HuH-7 (cell line): ENCODE results near the gene UTP11.
A peak's percentile ranks its signal among the peaks of the same experiment; 100 is the strongest.
"Not testable (repeated sequence)": the region's sequence is repeated elsewhere in the genome, so short reads cannot be mapped to it uniquely, and the experiment has no call there.

Experiments
- DNase-seq: peaks from one replicate; pipeline ENCODE4 v3.0.0; 2011; ENCODE audit warnings: low spot score

Gene UTP11, protein sequence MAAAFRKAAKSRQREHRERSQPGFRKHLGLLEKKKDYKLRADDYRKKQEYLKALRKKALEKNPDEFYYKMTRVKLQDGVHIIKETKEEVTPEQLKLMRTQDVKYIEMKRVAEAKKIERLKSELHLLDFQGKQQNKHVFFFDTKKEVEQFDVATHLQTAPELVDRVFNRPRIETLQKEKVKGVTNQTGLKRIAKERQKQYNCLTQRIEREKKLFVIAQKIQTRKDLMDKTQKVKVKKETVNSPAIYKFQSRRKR

DNA sequence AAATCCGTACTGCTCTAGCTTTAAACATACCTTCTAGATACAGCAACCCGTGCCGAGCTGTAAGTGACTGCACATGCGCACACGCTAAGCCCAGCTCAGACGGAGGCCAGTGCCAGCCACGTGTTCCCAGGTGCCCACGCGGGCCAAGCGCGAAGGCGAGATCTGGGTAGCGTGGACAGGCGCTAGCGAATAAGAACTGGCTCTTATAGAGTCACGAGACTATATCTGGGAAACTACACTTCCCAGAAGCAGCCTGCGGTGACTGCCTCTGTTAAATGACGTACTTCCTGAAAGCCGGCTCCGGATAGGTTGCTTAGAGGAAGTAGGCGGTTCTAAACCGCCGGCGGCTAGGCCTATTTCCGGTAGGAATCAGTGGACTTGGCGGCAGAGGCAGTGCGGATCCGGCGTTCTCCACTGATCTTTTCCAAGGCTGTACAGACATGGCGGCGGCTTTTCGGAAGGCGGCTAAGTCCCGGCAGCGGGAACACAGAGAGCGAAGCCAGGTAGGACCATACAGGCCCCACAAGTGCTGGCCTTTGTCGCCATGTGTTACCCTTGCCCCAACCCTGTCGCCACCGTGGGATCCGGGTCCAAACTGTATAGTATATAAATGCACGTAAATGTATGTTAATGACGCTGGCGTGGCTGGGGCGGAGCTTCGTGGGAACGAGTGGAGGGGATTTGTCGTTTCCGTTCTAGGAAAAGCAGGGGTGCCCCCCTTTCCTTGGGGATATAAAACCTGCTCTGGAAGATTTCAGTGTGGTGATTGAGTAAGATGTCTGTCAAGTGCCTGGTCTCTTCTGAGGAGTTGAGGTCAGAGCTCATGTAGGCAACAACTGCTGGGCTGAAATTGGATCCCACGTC lies at the start of gene UTP11:
TSS of gene UTP11 (plus strand) at position 372 of the 864 bp plus-strand sequence. CDS start at position 441, 69 bp downstream.
- peak; percentile 88 for DNase-seq

DNA sequence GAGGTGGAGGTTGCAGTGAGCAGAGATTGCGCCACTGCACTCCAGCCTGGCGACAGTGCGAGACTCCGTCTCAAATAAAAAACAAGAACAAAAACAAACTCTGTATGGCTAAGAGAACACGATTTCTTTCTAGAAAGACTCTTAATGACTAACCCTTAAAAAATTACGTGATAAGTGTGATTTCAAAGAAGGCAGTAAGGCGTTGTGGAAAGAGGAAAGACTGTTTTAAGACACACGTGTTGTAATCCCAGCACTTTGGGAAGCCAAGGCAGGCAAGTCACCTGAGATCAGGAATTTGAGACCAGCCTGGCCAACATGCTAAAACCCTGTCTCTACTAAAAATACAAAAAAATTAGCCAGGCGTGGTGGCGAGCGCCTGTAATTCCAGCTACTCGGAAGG lies 48.4 kb upstream of the UTP11 start:
- DNase-seq = not testable (repeated sequence)

GRCh38 chr1:37965301-37965700 lies 47.2 kb upstream of the UTP11 start:
- DNase-seq = no peak

- not testable (repeated sequence) for DNase-seq
Measured at GRCh38 chr1:37973684-37974083, 38.9 kb upstream of the UTP11 start.

GRCh38 chr1:37974567-37974966 lies 38.0 kb upstream of the UTP11 start:
- DNase-seq = no peak

GRCh38 chr1:37975083-37975482 lies 37.5 kb upstream of the UTP11 start:
- not testable (repeated sequence) for DNase-seq

- DNase-seq = no peak
Measured at GRCh38 chr1:37978541-37978940, 34.0 kb upstream of the UTP11 start.

GRCh38 chr1:37983546-37983945 lies 29.0 kb upstream of the UTP11 start:
- DNase-seq = no peak

DNA sequence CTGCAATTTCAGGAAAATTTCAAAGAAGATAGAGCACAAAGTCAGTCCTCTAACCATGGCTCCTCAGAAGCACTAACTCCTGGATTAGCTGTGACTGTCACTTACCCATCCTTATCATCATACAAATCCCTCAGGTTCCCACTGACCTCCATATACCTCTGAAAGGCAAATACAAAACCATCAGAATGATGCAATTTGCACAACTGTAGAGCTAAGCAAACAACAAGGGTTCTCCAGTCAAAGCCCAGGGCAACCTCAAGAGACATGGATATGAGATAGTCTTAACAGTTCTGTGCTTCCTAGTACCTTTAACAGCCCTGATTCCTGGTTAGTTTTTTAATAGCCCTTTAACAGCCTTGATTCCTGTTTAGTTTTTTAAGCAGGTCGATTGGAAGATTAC lies 24.9 kb upstream of the UTP11 start:
- peak; percentile 23 for DNase-seq

DNA sequence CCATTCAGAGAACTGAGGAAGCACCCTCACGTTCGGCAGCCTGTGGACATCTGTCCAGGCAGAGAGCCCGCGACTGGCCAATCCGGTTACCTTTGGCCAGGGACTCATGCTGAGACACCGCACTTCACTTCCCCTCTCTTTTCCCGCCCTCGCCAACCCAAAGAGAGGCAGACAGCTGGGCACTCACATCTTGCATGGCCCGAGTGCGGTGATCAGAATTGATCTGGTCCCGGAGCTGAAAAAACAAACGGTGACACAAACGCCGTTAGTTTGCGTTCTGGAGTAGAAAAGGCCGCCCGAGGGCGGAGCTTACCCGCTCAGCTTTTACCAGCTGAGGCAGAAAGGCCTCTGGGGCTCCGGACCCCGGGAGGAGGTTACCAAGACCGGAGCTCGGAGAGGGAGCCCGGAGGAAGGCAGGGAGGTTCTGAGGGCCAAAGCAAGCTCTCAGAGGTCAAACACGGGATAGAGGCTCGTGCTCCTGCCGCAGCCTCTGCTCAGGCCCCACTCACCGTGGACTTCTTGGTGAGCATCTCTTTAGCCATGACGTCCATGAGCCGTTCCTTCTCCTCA lies 23.1 kb upstream of the UTP11 start:
- peak; percentile 20 for DNase-seq

DNA sequence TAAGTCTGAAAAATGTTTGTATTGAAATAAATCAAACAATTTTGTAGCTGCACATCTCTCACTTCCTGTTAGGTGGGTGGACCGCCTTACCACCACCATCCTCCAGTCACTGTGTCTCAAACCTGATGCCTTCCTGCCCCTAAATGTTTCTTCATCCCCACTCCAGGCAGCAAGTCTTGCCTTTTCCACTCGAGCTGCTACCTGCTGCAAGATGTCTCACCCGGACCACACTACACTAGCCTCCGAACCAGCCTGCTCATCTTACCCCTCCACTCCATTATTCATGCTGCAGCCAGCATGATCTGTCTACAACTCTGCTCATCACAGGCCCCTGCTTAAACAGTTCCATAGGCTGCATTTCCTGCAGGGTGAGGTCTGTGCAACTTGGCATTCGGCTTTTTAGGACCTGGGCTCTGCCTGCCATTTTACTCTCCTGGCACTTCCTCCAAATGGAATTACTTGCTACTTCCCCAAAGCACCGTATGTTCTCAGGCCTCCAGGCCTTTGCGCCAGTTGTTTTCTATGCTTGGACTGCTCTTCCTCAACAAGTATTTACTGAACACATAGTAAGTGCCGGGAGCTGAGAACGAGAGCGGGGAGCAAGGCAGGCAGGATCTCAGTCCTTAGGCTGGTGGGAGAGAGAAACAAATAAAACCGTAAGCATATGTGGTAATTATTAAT lies 17.5 kb upstream of the UTP11 start:
- no peak for DNase-seq

GRCh38 chr1:37995751-37996345 lies 16.7 kb upstream of the UTP11 start:
- DNase-seq = no peak

- DNase-seq = no peak
Measured at GRCh38 chr1:37997256-37998088, 15.1 kb upstream of the UTP11 start.

- no peak for DNase-seq
Measured at GRCh38 chr1:37998089-37998808, 14.3 kb upstream of the UTP11 start.

- DNase-seq = no peak
Measured at GRCh38 chr1:37998913-37999429, 13.6 kb upstream of the UTP11 start.

- DNase-seq = peak; percentile 31
Measured at GRCh38 chr1:37999430-38000232, 12.9 kb upstream of the UTP11 start.

DNA sequence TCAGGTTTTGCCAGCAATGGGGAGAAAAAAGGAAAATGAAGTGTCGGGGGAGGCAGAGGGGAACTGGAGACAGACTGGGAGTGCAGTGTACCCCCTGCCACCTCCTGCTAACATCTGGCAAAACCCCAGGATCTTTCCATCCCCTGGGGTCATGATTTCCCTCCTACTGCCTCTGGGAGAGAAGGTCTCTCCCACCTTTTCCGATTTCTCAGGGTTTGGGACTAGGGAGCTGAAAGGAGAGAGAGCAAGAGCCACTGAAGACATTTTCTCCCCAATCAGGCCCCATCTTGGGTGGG lies 12.4 kb upstream of the UTP11 start:
- DNase-seq = no peak

- DNase-seq = peak; percentile 43
Measured at GRCh38 chr1:38000529-38001455, 11.7 kb upstream of the UTP11 start.
